Mesodermal cell (in vitro differentiated cells): ENCODE data around the gene FAM32A.

Source experiments
- H3K27ac ChIP-seq: 2 replicates; pipeline ENCODE4 v1.7.0; 2013; ENCODE audit warnings: mild to moderate bottlenecking, low read depth, low read length, moderate library complexity; ENCODE audit not compliant: severe bottlenecking
- H3K36me3 ChIP-seq: 2 replicates; pipeline ENCODE4 v1.7.1; 2013; ENCODE audit warnings: mild to moderate bottlenecking, low read length, moderate library complexity; ENCODE audit not compliant: control insufficient read depth, insufficient read depth
- H3K4me1 ChIP-seq: one replicate; pipeline ENCODE4 v1.7.1; 2013; ENCODE audit warnings: mild to moderate bottlenecking, low read length; ENCODE audit not compliant: insufficient read depth, control insufficient read depth, poor library complexity, severe bottlenecking
- H3K4me3 ChIP-seq: 2 replicates; pipeline ENCODE4 v1.7.0; 2013; ENCODE audit warnings: low read length, control low read depth, mild to moderate bottlenecking; ENCODE audit not compliant: insufficient read depth, poor library complexity, severe bottlenecking; ENCODE audit errors: extremely low read depth
- H3K9me3 ChIP-seq: 2 replicates; pipeline ENCODE4 v1.7.1; 2013; ENCODE audit warnings: mild to moderate bottlenecking, low read length, moderate library complexity; ENCODE audit not compliant: control insufficient read depth
- WGBS, 2 experiments: methylation state at CpG; one replicate each; pipeline ENCODE4 v1.1.5; 2013; ENCODE audit warnings: missing lambda C conversion rate in 2 of 2; ENCODE audit not compliant: insufficient coverage in 2 of 2; 5-methylcytosine and 5-hydroxymethylcytosine counted together

The FAM32A gene

DNA sequence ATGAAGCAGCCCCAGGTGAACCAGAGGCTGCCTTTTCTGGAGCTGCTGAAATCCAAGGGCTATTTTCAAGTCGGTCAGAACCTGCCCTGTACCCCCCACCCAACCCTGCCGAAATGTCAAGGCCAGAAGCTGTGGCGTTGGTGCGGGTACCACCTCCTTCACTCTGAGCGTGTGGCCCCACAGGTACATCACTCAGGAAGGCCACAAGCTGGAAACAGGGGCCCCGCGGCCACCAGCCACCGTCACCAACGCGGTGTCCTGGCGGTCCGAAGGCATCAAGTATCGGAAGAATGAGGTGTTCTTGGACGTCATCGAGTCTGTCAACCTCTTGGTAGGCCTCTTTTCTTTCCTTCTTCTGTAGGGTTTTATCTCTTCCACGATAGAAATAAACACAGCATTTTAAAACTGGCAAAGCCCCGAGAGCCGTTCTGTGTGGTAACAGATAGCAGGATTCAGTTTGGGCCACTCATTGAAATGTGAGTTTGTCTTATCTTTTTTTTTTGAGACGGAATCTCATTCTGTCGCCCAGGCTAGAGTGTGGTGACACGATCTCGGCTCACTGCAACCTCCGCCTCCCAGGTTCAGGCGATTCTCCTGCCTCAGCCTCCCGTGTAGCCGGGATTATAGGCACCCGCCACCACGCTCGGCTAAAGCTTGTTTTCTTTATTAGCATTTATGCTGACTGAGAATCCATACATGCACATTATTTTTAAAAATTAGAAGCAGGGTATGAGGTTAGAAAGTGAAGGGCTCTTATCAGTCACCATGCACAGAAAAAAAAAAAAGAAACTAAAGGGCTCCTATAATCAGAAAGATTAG is 23.8 kb downstream of the FAM32A start:
- Histone ChIP-seq H3K36me3 (peaks cover 91% of the 10 kb centered on the region), H3K4me3 (no peak overlapping the region)
- WGBS, 2 experiments, result 94 to 97% methylated on average over 22 to 24 of the region's 29 CpGs

GRCh38 chr19:16210168-16210567 is 25.0 kb downstream of the FAM32A start:
- 100% methylated on average over 2 of the region's 4 CpGs for WGBS, 2 experiments
- H3K4me3 ChIP-seq, result no peak overlapping the region
- peaks cover 91% of the 10 kb centered on the region for H3K36me3 ChIP-seq
- no peaks in the 10 kb centered on the region for H3K4me1 ChIP-seq
- H3K27ac ChIP-seq, result no peak overlapping the region
- H3K9me3 ChIP-seq, result no peaks in the 10 kb centered on the region

More for the DNA sequence above, 23.8 kb downstream of the FAM32A start:
- Histone ChIP-seq H3K4me1 (no peaks in the 10 kb centered on the region), H3K27ac (no peak overlapping the region), H3K9me3 (no peaks in the 10 kb centered on the region)

DNA sequence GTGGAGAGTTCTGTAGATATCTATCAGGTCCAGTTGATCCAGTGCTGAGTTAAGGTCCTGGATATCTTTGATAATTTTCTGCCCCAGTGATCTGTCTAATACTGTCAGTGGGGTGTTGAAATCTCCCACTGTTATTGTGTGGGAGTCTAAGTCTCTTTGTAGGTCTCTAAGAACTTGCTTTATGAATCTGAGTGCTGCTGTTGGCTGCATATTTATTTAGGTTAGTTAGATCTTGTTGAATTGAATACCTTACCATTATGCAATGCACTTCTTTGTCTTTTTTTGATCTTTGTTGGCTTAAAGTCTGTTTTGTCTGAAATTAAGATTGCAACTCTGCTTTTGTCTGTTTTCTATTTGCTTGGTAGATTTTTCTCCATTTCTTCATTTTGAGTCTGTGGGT is 27.9 kb downstream of the FAM32A start:
- no peak overlapping the region for H3K4me3 ChIP-seq
- H3K9me3 ChIP-seq, result no peaks in the 10 kb centered on the region
- no peaks in the 10 kb centered on the region for H3K4me1 ChIP-seq
- H3K36me3 ChIP-seq, result peaks cover 91% of the 10 kb centered on the region
- no peak overlapping the region for H3K27ac ChIP-seq

- 96 to 97% methylated on average over 12 to 13 of the region's 13 CpGs for WGBS, 2 experiments
- H3K36me3 ChIP-seq, result peaks cover 91% of the 10 kb centered on the region
- H3K9me3 ChIP-seq, result peaks cover 32% of the 10 kb centered on the region
- no peak overlapping the region for H3K27ac ChIP-seq
- no peak overlapping the region for H3K4me3 ChIP-seq
- H3K4me1 ChIP-seq, result no peaks in the 10 kb centered on the region
Measured at GRCh38 chr19:16216744-16217670, 31.8 kb downstream of the FAM32A start.

- 95 to 99% methylated on average over 15 to 16 of the region's 16 CpGs for WGBS, 2 experiments
- Histone ChIP-seq H3K36me3 (peaks cover 94% of the 10 kb centered on the region), H3K27ac (no peak overlapping the region), H3K4me3 (no peak overlapping the region), H3K9me3 (peaks cover 32% of the 10 kb centered on the region), H3K4me1 (no peaks in the 10 kb centered on the region)
Measured at GRCh38 chr19:16217716-16218451, 32.7 kb downstream of the FAM32A start.

GRCh38 chr19:16218851-16219250 is 33.6 kb downstream of the FAM32A start:
- Histone ChIP-seq H3K27ac (no peak overlapping the region), H3K36me3 (peaks cover 93% of the 10 kb centered on the region), H3K4me1 (no peaks in the 10 kb centered on the region), H3K4me3 (no peak overlapping the region), H3K9me3 (peaks cover 32% of the 10 kb centered on the region)
- WGBS, 2 experiments, result no CpG with 5 or more reads among the region's 2 CpGs

- H3K27ac ChIP-seq, result no peak overlapping the region
- no peak overlapping the region for H3K4me3 ChIP-seq
- 90% methylated on average over 2 of the region's 3 CpGs for WGBS, 2 experiments
- H3K36me3 ChIP-seq, result peaks cover 98% of the 10 kb centered on the region
- peaks cover 32% of the 10 kb centered on the region for H3K9me3 ChIP-seq
- no peaks in the 10 kb centered on the region for H3K4me1 ChIP-seq
Measured at GRCh38 chr19:16222806-16223205, 37.6 kb downstream of the FAM32A start.

DNA sequence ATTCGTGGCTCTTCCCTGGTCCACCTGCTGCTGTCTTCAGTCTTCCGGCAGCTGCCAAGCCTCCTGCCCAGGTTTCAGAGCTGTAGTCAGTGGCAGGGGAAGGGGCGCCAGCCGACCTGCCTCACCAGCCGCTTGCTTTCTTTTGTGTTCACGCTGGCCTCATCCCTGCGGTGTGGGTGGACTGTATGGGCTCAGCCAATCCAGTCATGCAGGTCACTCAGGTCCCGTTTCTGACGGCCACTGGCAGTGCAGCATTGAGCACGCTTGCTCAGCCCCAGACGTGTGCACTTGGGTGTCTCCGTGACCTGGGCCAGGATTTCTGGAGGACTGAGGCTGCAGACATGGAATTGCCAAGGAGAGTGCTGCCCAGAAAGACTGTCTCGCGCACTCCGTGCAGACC is 38.5 kb downstream of the FAM32A start:
- no peak overlapping the region for H3K4me3 ChIP-seq
- peaks cover 31% of the 10 kb centered on the region for H3K9me3 ChIP-seq
- 87 to 90% methylated on average over 15 of the region's 15 CpGs for WGBS, 2 experiments
- no peaks in the 10 kb centered on the region for H3K4me1 ChIP-seq
- H3K27ac ChIP-seq, result no peak overlapping the region
- peaks cover 97% of the 10 kb centered on the region for H3K36me3 ChIP-seq

DNA sequence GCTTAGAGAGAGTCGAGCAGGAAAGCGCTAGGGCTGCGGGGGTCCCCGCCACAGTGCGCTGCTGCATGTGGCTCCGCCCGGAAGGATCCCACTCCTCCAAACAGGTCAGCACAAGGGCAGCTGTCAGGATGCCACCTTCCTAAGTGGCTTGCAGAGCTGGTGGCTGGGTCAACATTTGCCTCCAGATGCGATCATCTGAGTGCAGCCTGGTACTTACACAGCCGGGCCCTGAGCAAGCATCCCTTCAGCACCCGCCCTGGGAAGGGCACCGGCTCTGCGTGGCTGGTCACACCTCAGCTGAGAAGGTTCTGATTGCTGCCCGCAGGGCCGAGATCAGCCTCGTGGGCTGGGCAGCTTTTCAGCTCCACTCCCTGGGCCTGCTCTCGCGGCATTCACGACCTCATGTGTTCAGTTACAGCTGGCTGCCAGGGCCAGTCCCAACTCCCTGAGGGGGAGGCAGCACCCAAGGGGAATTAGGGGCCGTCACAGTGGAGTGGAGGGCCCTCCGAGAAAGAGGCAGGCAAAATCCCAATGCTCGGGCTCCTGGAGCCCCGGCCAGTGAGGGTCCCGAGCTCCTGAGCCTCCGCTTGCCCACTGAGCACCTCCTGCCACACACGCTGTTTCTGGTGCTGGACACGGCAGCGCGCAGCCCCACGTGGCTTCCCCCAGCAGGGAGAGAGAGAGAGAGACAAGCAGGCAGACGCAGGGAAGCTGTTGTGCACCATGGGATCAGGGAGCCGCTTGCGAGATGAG is 39.3 kb downstream of the FAM32A start:
- H3K4me3 ChIP-seq, result no peak overlapping the region
- H3K9me3 ChIP-seq, result peaks cover 24% of the 10 kb centered on the region
- H3K4me1 ChIP-seq, result no peaks in the 10 kb centered on the region
- peaks cover 97% of the 10 kb centered on the region for H3K36me3 ChIP-seq
- WGBS, 2 experiments, result 94 to 95% methylated on average over 28 to 31 of the region's 32 CpGs
- no peak overlapping the region for H3K27ac ChIP-seq
